Measurements from ENCODE around the gene IGF2BP3.

- no peak for TF ChIP-seq CTCF (IDR thresholded peaks at IDR 0.05)
- no peak for TF ChIP-seq POLR2A (IDR thresholded peaks at IDR 0.05)
Measured at GRCh38 chr7:23338439-23338838, 131.9 kb downstream of the IGF2BP3 start.
